Pericardium fibroblast (primary cell): ENCODE data around the gene CNRIP1. TPM values are rescaled to one million over a fixed set of nuclear protein-coding genes. Genes with fewer than 3 reads are reported as not detected.

Experiments used
- total RNA-seq: library from RNA; depleted of rRNA; stranded (reverse); fragments of >200 nt; gene quantifications from 2 replicates; pipeline ENCODE4 v1.2.3, GENCODE V29; 2015

The CNRIP1 gene
- total RNA-seq = 26.6 and 30.1 TPM in 2 replicates

DNA sequence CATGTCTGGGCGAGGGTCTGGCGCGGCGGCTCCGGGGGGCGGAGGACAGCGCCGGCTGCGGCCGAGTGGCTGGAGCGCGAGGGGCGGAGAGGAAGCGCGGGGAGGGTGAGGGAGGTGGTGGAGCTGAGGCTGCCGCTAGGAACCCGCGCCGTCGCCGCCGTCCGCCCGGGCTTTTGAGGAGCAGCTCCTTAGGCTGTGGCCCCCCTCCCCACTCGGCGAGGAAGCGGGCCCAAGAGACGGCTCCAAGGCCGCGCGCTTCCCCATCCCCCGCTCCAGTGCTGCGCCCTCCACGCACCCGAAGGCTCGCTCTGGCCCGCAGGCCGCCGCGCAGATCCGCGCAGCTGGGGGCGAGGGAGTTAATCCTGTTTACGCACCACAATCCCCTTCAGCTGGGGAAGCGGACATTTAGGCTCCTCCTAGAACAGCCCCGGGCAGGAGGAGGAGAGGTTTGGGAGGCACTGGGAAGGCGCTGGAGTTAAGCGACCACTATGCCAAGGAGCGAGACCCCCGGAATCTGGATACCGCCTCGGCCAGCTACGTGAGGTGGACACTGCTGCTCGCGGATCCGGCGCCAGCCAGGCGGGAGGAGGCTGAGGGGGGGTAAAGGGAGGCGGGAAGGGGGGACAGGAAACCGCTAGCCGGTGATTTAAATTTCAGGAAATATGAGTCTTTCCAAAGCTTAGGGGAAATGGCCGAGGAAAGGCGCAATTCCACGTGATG lies at the start of gene CNRIP1:
Gene CNRIP1 (minus strand): TSS at position 552 of the 720 bp plus-strand sequence. CDS start 549 bp downstream, at position 3.

DNA sequence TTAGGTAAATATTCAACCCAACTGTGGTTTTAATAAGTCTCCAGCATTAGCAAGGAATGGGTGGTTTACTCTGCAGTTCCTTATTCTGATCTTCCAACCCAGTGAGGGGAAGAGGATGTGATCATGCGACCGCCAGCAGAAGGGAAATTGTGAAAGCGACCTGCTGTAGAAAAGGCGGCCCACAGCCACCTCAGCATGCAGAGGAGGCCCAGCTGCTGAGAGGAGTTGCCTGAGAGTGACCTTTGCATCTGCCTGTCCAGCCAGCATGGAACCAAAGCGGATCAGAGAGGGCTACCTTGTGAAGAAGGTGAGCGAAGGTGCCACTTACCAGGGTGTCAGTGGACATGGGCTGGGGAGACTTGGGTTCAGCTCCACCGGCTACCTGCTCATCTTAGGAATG lies 45.3 kb upstream of the CNRIP1 start, which contains the start of gene PLEK:
Gene PLEK (plus strand): TSS at position 196 of the 400 bp plus-strand sequence. CDS start 70 bp downstream, at position 266.

DNA sequence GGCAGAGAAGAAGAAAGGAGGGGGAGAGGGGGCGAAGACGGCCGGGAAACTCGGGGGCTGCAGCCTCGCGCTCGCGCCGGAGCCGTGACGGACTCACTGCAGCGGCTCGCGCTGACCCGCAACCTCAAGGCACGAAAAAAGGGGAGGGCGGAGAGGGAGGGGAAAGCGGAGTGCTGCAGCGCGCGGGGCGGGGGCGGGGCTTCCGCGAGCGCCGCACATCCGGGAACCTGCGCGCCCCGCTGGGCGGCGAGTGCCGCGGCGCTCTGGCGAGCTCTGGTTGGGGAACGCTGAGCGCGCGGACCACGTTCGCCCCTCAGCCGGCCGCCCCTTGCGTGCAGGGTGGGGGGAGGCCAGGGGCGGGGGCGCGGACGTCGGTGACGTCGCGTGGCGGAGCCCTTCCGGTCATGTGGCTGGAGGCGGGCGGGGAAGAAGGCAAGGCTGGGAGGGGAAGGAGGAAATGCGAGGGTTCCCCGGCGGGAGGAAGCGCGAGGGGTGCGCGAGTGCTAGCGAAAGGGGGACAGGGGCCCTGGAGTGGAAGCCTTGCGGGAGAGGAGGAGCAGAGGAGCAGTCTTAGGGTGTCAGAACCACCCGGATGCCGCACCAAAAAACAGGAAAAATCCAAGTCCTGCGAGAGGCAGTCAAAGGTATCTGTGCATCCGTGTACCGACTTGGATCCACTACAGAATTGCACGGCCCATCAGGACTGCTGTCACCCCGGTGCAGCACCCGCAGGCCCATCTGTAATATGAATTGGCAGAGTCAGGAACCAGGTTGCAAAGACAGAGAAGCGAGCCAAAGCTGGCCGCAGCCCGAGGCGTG lies 67.1 kb downstream of the CNRIP1 start, which contains the start of gene PPP3R1:
Gene PPP3R1 (minus strand): TSS at position 133 of the 819 bp plus-strand sequence. CDS start 405 bp downstream, outside the sequence.

Other genes starting within 250 kb of the CNRIP1 start
- gene PNO1, start 162.1 kb downstream of the CNRIP1 start, total RNA-seq = 7.3 and 19.0 TPM in 2 replicates
- 16.9 and 18.5 TPM in 2 replicates for gene PPP3R1, start 67.4 kb downstream of the CNRIP1 start, total RNA-seq
- not detected in 2 replicates for gene PLEK, start 45.3 kb upstream of the CNRIP1 start, total RNA-seq
- 0.12 and 0.43 TPM in 2 replicates for gene FBXO48, start 147.3 kb upstream of the CNRIP1 start, total RNA-seq
- 3.0 and 4.3 TPM in 2 replicates for gene APLF, start 147.6 kb upstream of the CNRIP1 start, total RNA-seq